Caco-2 (cell line): ENCODE measurements around the gene CTNNB1. TPM values are rescaled to one million over a fixed set of nuclear protein-coding genes. Genes with fewer than 3 reads are reported as not detected.

Source experiments
- BruUV-seq: library from RNA; stranded (reverse); fragments of 400-500 nt; replicated peaks from 2 replicates; lab custom pipeline; 2021; lab: Mats Ljungman, UMichigan
- CTCF ChIA-PET: fragments of 300-600 bp; sonication (Branson Sonifier 250); formaldehyde crosslinking; loops from one replicate; lab custom pipeline; 2022; ENCODE audit warnings: antibody characterized with exemption; lab: Charles Lee
- POLR2A ChIA-PET: fragments of 300-600 bp; sonication (Branson Sonifier 250); formaldehyde crosslinking; loops from one replicate; lab custom pipeline; 2022; ENCODE audit warnings: antibody characterized with exemption; lab: Charles Lee
- DNase-seq, 2 experiments: peaks; one replicate each; pipeline versions ENCODE4 v3.0.0 to v3.0.0-alpha.2; 2020 to 2022
- H3K27me3 ChIP-seq: replicated peaks from 2 replicates; pipeline ENCODE4 v1.6.0; 2011; ENCODE audit warnings: low read length; ENCODE audit not compliant: control insufficient read depth, insufficient read depth
- H3K36me3 ChIP-seq: 2 replicates; pipeline ENCODE4 v1.5.1; 2011; ENCODE audit warnings: low read length; ENCODE audit not compliant: control insufficient read depth, insufficient read depth
- H3K4me1 ChIP-seq: fragments of 250-450 bp; sonication (Bioruptor Pico); 2 replicates; pipeline ENCODE4 v1.5.1; 2020; ENCODE audit warnings: mild to moderate bottlenecking
- H3K4me3 ChIP-seq: 2 replicates; pipeline ENCODE4 v1.5.1; 2011; ENCODE audit warnings: low read depth, mild to moderate bottlenecking, control low read depth, low read length
- H3K9me3 ChIP-seq: fragments of 250-450 bp; sonication (Bioruptor Pico); 2 replicates; pipeline ENCODE4 v1.5.1; 2020; ENCODE audit warnings: mild to moderate bottlenecking, moderate library complexity
- H3K27ac Mint-ChIP-seq: one replicate; pipeline ENCODE4 v1.8.0; 2022; ENCODE audit warnings: mixed read lengths; ENCODE audit not compliant: unreplicated experiment
- H3K27me3 Mint-ChIP-seq: one replicate; pipeline ENCODE4 v1.8.0; 2022; ENCODE audit warnings: mixed read lengths; ENCODE audit not compliant: insufficient read depth, unreplicated experiment
- H3K36me3 Mint-ChIP-seq: one replicate; pipeline ENCODE4 v1.8.0; 2022; ENCODE audit warnings: mild to moderate bottlenecking, mixed read lengths; ENCODE audit not compliant: insufficient read depth, unreplicated experiment
- H3K4me1 Mint-ChIP-seq: one replicate; pipeline ENCODE4 v1.8.0; 2022; ENCODE audit warnings: low read depth, mixed read lengths; ENCODE audit not compliant: unreplicated experiment
- H3K4me3 Mint-ChIP-seq: one replicate; pipeline ENCODE4 v1.8.0; 2022; ENCODE audit warnings: mild to moderate bottlenecking, moderate library complexity, mixed read lengths; ENCODE audit not compliant: unreplicated experiment
- H3K9me3 Mint-ChIP-seq: one replicate; pipeline ENCODE4 v1.8.0; 2022; ENCODE audit warnings: mixed read lengths; ENCODE audit not compliant: unreplicated experiment
- CTCF ChIP-seq, 2 experiments: fragments of 200-600 bp in 1 of 2; IDR thresholded peaks; 1 replicate in 1 of 2; 2 replicates in 1 of 2; pipeline versions ENCODE4 v1.5.1 to v1.8.0; 2011 to 2022; ENCODE audit warnings: antibody characterized with exemption in 1 of 2, control low read depth in 1 of 2, inconsistent platforms in 1 of 2, low read depth in 1 of 2, low read length in 1 of 2, mild to moderate bottlenecking in 1 of 2, moderate library complexity in 1 of 2; ENCODE audit not compliant: insufficient read depth in 1 of 2, severe bottlenecking in 1 of 2, unreplicated experiment in 1 of 2
- intact Hi-C: fragments of 100-400 bp; cut with micrococcal nuclease; formaldehyde crosslinking; loops from one replicate; pipeline ENCODE4 v1.10.0; 2022; ENCODE audit not compliant: unreplicated experiment
- total RNA-seq: library from RNA; stranded (reverse); gene quantifications from 2 replicates; pipeline ENCODE4 v1.2.3, GENCODE V29; 2022

Gene CTNNB1
- total RNA-seq, 1 experiment from 2014 or later: 206 TPM

- peaks cover 27% of the 10 kb centered on the region for H3K4me1 Mint-ChIP-seq
- intact Hi-C loops: no loop called here
- TF ChIP-seq CTCF (IDR thresholded peaks at IDR 0.05; ENCODE audit: insufficient read depth in 1 of 2, low read depth in 1 of 2, low read length in 1 of 2, severe bottlenecking in 1 of 2, unreplicated experiment in 1 of 2): no peak
- no peak for DNase-seq
- BruUV-seq: no TSS peak
- no peaks in the 10 kb centered on the region for H3K27me3 ChIP-seq
- H3K9me3 Mint-ChIP-seq: peaks cover 18% of the 10 kb centered on the region
- CTCF ChIA-PET: no interaction called here
- H3K27me3 Mint-ChIP-seq: no peaks in the 10 kb centered on the region
- H3K9me3 ChIP-seq: no peaks in the 10 kb centered on the region; the same call in 1 of the 2 replicates
- H3K36me3 ChIP-seq: peaks cover 2% of the 10 kb centered on the region
- POLR2A ChIA-PET: no interaction called here
- H3K4me3 Mint-ChIP-seq: no peak overlapping the region
- no peak overlapping the region for H3K4me3 ChIP-seq
- H3K36me3 Mint-ChIP-seq: peaks cover 3% of the 10 kb centered on the region
- no peak overlapping the region for H3K27ac Mint-ChIP-seq
- peaks cover 32% of the 10 kb centered on the region for H3K4me1 ChIP-seq
Measured at GRCh38 chr3:41163421-41163820, 35.9 kb upstream of the CTNNB1 start.

GRCh38 chr3:41164777-41165176 is 34.5 kb upstream of the CTNNB1 start:
- ChIA-PET POLR2A (no interaction called here), CTCF (no interaction called here)
- H3K36me3 Mint-ChIP-seq: peaks cover 11% of the 10 kb centered on the region
- BruUV-seq: no TSS peak
- H3K9me3 Mint-ChIP-seq: peaks cover 25% of the 10 kb centered on the region
- H3K27ac Mint-ChIP-seq: no peak overlapping the region
- Histone ChIP-seq H3K4me1 (peaks cover 35% of the 10 kb centered on the region), H3K36me3 (peaks cover 2% of the 10 kb centered on the region; the same call in 1 of the 2 replicates), H3K9me3 (peaks cover 2% of the 10 kb centered on the region; the same call in 1 of the 2 replicates), H3K27me3 (no peaks in the 10 kb centered on the region), H3K4me3 (no peak overlapping the region)
- H3K27me3 Mint-ChIP-seq: no peaks in the 10 kb centered on the region
- no peak for TF ChIP-seq CTCF (IDR thresholded peaks at IDR 0.05; ENCODE audit: insufficient read depth in 1 of 2, low read depth in 1 of 2, low read length in 1 of 2, severe bottlenecking in 1 of 2, unreplicated experiment in 1 of 2)
- no peak for DNase-seq
- H3K4me3 Mint-ChIP-seq: no peak overlapping the region
- H3K4me1 Mint-ChIP-seq: peaks cover 40% of the 10 kb centered on the region
- intact Hi-C loops: loop anchor here (5.0 kb wide), 1 partner anchor 62 kb away; no protein-coding TSS in a partner anchor

- DNase-seq: no peak
- POLR2A ChIA-PET: no interaction called here
- Mint-ChIP-seq H3K36me3 (peaks cover 11% of the 10 kb centered on the region), H3K9me3 (peaks cover 25% of the 10 kb centered on the region), H3K4me3 (peak overlapping the region; percentile 27), H3K27ac (peak overlapping the region; percentile 84), H3K4me1 (peaks cover 47% of the 10 kb centered on the region), H3K27me3 (no peaks in the 10 kb centered on the region)
- Histone ChIP-seq H3K4me3 (no peak overlapping the region), H3K9me3 (peaks cover 2% of the 10 kb centered on the region; the same call in 1 of the 2 replicates), H3K27me3 (no peaks in the 10 kb centered on the region), H3K4me1 (peaks cover 33% of the 10 kb centered on the region), H3K36me3 (peaks cover 2% of the 10 kb centered on the region; the same call in 1 of the 2 replicates)
- BruUV-seq: no TSS peak
- intact Hi-C loops: loop anchor here (5.0 kb wide), 1 partner anchor 66 kb away; no protein-coding TSS in a partner anchor
- no peak for TF ChIP-seq CTCF (IDR thresholded peaks at IDR 0.05; ENCODE audit: insufficient read depth in 1 of 2, low read depth in 1 of 2, low read length in 1 of 2, severe bottlenecking in 1 of 2, unreplicated experiment in 1 of 2)
- CTCF ChIA-PET: interaction anchor here (0.6 kb wide), 1 partner anchor 35 kb away, joined by 4 read pairs; no protein-coding TSS in a partner anchor
Measured at GRCh38 chr3:41167722-41168497, 31.4 kb upstream of the CTNNB1 start.
